Natural killer cell (primary cell): ENCODE measurements around the gene TTC38. TPM values are rescaled to one million over a fixed set of nuclear protein-coding genes. Genes with fewer than 3 reads are reported as not detected.

Source experiments
- ATAC-seq, 3 donors: fragments of 150-1000 bp in 2 of 3; fragments of 200-7000 bp in 1 of 3; cut with Tn5 transposase; 1 replicate in 1 of 3; 2 replicates in 2 of 3; pipeline ENCODE4 v1.10.0; 2021; ENCODE audit warnings: mild to moderate bottlenecking in 2 of 3, moderate library complexity in 2 of 3
- DNase-seq, 2 donors: peaks; one replicate each; pipeline versions ENCODE4 v3.0.0 to v3.0.0-alpha.2; 2013 to 2021; ENCODE audit warnings: mixed read lengths in 1 of 2
- H3K27ac ChIP-seq: one replicate; pipeline ENCODE4 v1.5.1; 2013; ENCODE audit warnings: mild to moderate bottlenecking, low read length
- H3K27me3 ChIP-seq: one replicate; pipeline ENCODE4 v1.6.1; 2013; ENCODE audit warnings: low read length; ENCODE audit not compliant: control insufficient read depth, insufficient read depth
- H3K36me3 ChIP-seq: one replicate; pipeline ENCODE4 v1.6.1; 2013; ENCODE audit warnings: low read length; ENCODE audit not compliant: control insufficient read depth, insufficient read depth
- H3K4me1 ChIP-seq: one replicate; pipeline ENCODE4 v1.6.1; 2013; ENCODE audit warnings: low read length; ENCODE audit not compliant: control insufficient read depth, insufficient read depth
- H3K4me3 ChIP-seq: one replicate; pipeline ENCODE4 v1.5.1; 2013; ENCODE audit warnings: low read length
- H3K9me3 ChIP-seq: one replicate; pipeline ENCODE4 v1.6.1; 2013; ENCODE audit warnings: low read length; ENCODE audit not compliant: control insufficient read depth, insufficient read depth
- H3K27ac Mint-ChIP-seq, 2 donors: one replicate each; pipeline ENCODE4 v1.8.0; 2022; ENCODE audit warnings: mild to moderate bottlenecking in 2 of 2, mixed read lengths in 2 of 2, moderate library complexity in 1 of 2
- H3K27me3 Mint-ChIP-seq, 2 donors: one replicate each; pipeline ENCODE4 v1.8.0; 2022; ENCODE audit warnings: low read depth in 2 of 2, mixed read lengths in 2 of 2
- H3K36me3 Mint-ChIP-seq: one replicate; pipeline ENCODE4 v1.8.0; 2022; ENCODE audit warnings: mixed read lengths
- H3K4me1 Mint-ChIP-seq, 2 donors: one replicate each; pipeline ENCODE4 v1.8.0; 2022; ENCODE audit warnings: mixed read lengths in 2 of 2
- H3K4me3 Mint-ChIP-seq: one replicate; pipeline ENCODE4 v1.8.0; 2022; ENCODE audit warnings: mild to moderate bottlenecking, moderate library complexity, mixed read lengths
- H3K9me3 Mint-ChIP-seq, 2 donors: one replicate each; pipeline ENCODE4 v1.8.0; 2022; ENCODE audit warnings: mixed read lengths in 2 of 2
- WGBS: methylation state at CpG from one replicate; pipeline ENCODE4 v1.1.7; 2013; ENCODE audit warnings: missing lambda C conversion rate; ENCODE audit not compliant: insufficient coverage; 5-methylcytosine and 5-hydroxymethylcytosine counted together
- intact Hi-C: fragments of 100-400 bp; cut with micrococcal nuclease; formaldehyde crosslinking; loops from one replicate; pipeline ENCODE4 v1.14.2; 2022
- total RNA-seq, 4 donors: library from RNA; stranded (reverse); fragments of 120-200 nt in 1 of 4; gene quantifications; one replicate each; pipeline versions ENCODE4 v1.2.3 to v1.2.4, GENCODE V29; 2013 to 2022
- TF ChIP-seq, protein P1 (sequence below): fragments of 200-600 bp; IDR thresholded peaks from one replicate; pipeline ENCODE4 v1.8.0; 2022; ENCODE audit warnings: antibody characterized with exemption

The TTC38 gene
- total RNA-seq, 3 donors from 2014 or later (not counting 1 experiment from before 2014, with no cell fraction given): 251 to 313 (median 312) TPM

DNA sequence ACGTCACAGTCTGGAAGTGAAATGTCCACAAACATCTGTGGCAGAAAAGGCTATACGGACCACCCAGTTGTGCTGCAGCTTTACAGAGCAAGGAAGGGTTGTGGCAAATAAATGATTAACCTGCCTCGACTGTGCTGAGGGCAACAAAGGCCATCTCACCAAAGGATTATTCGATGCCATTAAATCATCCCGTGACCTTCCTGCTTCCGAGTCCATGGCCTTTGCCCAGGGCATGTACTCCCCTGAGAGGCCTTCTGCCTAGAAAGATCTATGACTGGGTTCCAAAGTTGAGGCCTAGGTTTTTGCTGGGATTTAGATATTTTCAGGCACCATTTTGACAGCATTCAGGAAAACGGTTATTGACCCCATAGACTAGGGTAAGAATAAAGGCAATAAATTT lies 26.9 kb upstream of the TTC38 start:
- intact Hi-C loops: no loop called here
- Mint-ChIP-seq H3K4me1 (peaks cover 19 to 28% of the 10 kb centered on the region in 2 donors), H3K36me3 (no peaks in the 10 kb centered on the region), H3K4me3 (no peak overlapping the region), H3K9me3 (no peaks in the 10 kb centered on the region), H3K27me3 (no peaks in the 10 kb centered on the region), H3K27ac (no peak overlapping the region)
- WGBS: 97% methylated on average over 7 of the region's 7 CpGs
- Histone ChIP-seq H3K4me3 (no peak overlapping the region), H3K4me1 (peaks cover 24% of the 10 kb centered on the region), H3K36me3 (peaks cover 10% of the 10 kb centered on the region), H3K9me3 (no peaks in the 10 kb centered on the region), H3K27ac (no peak overlapping the region), H3K27me3 (no peaks in the 10 kb centered on the region)
- DNase-seq (no peak), ATAC-seq (no peak)
- TF ChIP-seq, protein P1, sequence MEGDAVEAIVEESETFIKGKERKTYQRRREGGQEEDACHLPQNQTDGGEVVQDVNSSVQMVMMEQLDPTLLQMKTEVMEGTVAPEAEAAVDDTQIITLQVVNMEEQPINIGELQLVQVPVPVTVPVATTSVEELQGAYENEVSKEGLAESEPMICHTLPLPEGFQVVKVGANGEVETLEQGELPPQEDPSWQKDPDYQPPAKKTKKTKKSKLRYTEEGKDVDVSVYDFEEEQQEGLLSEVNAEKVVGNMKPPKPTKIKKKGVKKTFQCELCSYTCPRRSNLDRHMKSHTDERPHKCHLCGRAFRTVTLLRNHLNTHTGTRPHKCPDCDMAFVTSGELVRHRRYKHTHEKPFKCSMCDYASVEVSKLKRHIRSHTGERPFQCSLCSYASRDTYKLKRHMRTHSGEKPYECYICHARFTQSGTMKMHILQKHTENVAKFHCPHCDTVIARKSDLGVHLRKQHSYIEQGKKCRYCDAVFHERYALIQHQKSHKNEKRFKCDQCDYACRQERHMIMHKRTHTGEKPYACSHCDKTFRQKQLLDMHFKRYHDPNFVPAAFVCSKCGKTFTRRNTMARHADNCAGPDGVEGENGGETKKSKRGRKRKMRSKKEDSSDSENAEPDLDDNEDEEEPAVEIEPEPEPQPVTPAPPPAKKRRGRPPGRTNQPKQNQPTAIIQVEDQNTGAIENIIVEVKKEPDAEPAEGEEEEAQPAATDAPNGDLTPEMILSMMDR: no peak

DNA sequence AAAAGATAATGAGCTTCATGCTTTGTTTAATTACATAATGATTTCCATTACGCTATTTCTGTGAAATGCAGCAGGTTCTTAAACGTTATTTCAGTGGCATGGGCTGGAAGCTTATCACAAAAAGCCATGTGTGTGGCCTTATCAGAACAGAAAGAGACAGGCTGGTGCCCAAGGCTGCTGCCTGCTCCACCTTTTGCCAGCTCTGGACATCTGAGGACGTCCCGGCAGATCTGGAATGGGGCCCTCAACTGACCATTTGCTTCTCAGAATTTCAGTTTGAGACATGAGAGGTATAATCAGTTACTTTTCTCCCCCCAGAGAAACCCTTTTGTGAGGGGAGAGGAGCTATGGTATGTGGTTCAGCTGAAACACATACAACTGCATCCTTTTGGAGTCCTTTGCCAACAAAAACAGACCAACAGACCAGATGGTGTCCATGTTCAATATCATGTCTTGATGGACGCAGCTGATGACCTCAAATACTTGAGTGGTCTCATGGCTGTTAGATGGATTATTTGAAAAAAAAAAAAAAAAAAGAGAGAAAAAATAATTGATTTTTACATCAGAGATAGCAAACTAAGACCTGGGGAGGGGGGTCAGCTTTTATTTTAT lies 26.3 kb upstream of the TTC38 start:
- Mint-ChIP-seq H3K27ac (no peak overlapping the region), H3K36me3 (no peaks in the 10 kb centered on the region), H3K4me3 (no peak overlapping the region), H3K27me3 (no peaks in the 10 kb centered on the region), H3K4me1 (peaks cover 19 to 32% of the 10 kb centered on the region in 2 donors), H3K9me3 (no peaks in the 10 kb centered on the region)
- H3K9me3 ChIP-seq: no peaks in the 10 kb centered on the region
- H3K4me1 ChIP-seq: peaks cover 24% of the 10 kb centered on the region
- intact Hi-C loops: no loop called here
- 92% methylated on average over 5 of the region's 5 CpGs for WGBS
- H3K36me3 ChIP-seq: peaks cover 10% of the 10 kb centered on the region
- no peak for DNase-seq
- H3K27ac ChIP-seq: no peak overlapping the region
- H3K4me3 ChIP-seq: no peak overlapping the region
- TF ChIP-seq, protein P1: no peak
- ATAC-seq: no peak
- no peaks in the 10 kb centered on the region for H3K27me3 ChIP-seq

DNA sequence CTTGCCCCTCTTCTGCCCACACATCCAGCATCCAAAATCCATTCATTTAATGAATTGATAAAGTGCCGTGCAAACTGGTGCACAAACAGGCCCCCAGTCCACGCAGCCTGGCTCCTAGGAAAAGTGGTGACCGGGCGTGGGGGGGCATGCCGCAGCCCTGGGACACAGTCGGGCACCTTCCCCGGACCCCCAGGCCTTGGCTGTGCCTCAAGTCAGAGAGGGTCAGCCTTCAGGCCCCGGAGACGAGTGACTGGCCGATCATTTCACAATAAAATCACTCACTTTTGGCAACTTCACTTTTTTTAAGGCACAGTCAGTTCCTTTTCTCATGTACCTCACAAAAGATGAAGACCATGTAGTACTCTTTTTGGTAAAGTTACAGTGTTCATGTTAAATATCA lies 25.7 kb upstream of the TTC38 start:
- H3K9me3 Mint-ChIP-seq: no peaks in the 10 kb centered on the region
- TF ChIP-seq, protein P1: no peak
- no peak overlapping the region for H3K27ac ChIP-seq
- no peak overlapping the region for H3K4me3 ChIP-seq
- no peaks in the 10 kb centered on the region for H3K27me3 Mint-ChIP-seq
- intact Hi-C loops: no loop called here
- H3K36me3 Mint-ChIP-seq: no peaks in the 10 kb centered on the region
- no peak overlapping the region for H3K27ac Mint-ChIP-seq
- ATAC-seq (no peak), DNase-seq (no peak)
- peaks cover 24% of the 10 kb centered on the region for H3K4me1 ChIP-seq
- no peak overlapping the region for H3K4me3 Mint-ChIP-seq
- no peaks in the 10 kb centered on the region for H3K9me3 ChIP-seq
- no peaks in the 10 kb centered on the region for H3K27me3 ChIP-seq
- peaks cover 10% of the 10 kb centered on the region for H3K36me3 ChIP-seq
- peaks cover 19 to 37% of the 10 kb centered on the region in 2 donors for H3K4me1 Mint-ChIP-seq
- 92% methylated on average over 10 of the region's 10 CpGs for WGBS

DNA sequence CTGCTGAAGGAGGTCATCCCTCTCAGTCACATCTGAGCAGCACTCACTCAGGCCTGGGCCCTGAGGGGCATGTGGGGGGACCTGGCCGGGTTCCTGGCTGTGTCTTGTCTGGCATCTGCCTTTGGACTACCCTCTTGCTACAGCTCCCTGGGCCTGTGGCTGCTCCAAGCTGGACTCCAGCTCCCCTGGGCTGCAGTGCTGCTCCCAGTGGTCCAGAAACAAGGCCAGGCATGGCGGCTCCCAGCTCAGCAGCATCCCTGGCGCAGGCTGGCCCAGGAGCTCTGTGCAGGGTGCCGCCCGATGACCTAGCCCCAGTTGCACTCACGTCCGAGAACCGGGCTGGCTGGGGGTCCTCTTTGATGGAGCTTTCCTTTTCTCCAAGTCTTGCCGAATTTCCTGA lies 23.0 kb upstream of the TTC38 start:
- no peak overlapping the region for H3K27ac ChIP-seq
- no peaks in the 10 kb centered on the region for H3K27me3 ChIP-seq
- no peak for ATAC-seq
- peaks cover 19% of the 10 kb centered on the region for H3K4me1 ChIP-seq
- intact Hi-C loops: no loop called here
- Mint-ChIP-seq H3K36me3 (no peaks in the 10 kb centered on the region), H3K27ac (no peak overlapping the region), H3K4me1 (peaks cover 13 to 30% of the 10 kb centered on the region in 2 donors), H3K9me3 (no peaks in the 10 kb centered on the region), H3K4me3 (no peak overlapping the region), H3K27me3 (no peaks in the 10 kb centered on the region)
- 97% methylated on average over 9 of the region's 9 CpGs for WGBS
- peaks cover 10% of the 10 kb centered on the region for H3K36me3 ChIP-seq
- no peak for DNase-seq
- no peaks in the 10 kb centered on the region for H3K9me3 ChIP-seq
- H3K4me3 ChIP-seq: no peak overlapping the region
- TF ChIP-seq, protein P1: no peak
